H9 (cell line): ENCODE measurements around the gene TCF7L1. TPM values are rescaled to one million over a fixed set of nuclear protein-coding genes. Genes with fewer than 3 reads are reported as not detected.

ENCODE experiments used
- DNase-seq: peaks from one replicate; pipeline ENCODE4 v3.0.0-alpha.2; 2017
- H2AFZ ChIP-seq: one replicate; pipeline ENCODE4 v1.6.1; 2013; ENCODE audit warnings: mild to moderate bottlenecking, low read length, control low read depth, moderate library complexity
- H2AK5ac ChIP-seq: 2 replicates; pipeline ENCODE4 v1.6.1; 2013; ENCODE audit warnings: low read length, control low read depth, mixed read lengths; ENCODE audit not compliant: insufficient read length
- H2BK120ac ChIP-seq: one replicate; pipeline ENCODE4 v1.6.1; 2013; ENCODE audit warnings: low read depth, mild to moderate bottlenecking, low read length, control low read depth, inconsistent platforms; ENCODE audit not compliant: poor library complexity, severe bottlenecking
- H2BK12ac ChIP-seq: 2 replicates; pipeline ENCODE4 v1.6.1; 2013; ENCODE audit warnings: low read length, control low read depth, mixed read lengths, low read depth; ENCODE audit not compliant: insufficient read length
- H2BK15ac ChIP-seq: 2 replicates; pipeline ENCODE4 v1.6.1; 2013; ENCODE audit warnings: low read depth, low read length, control low read depth
- H2BK20ac ChIP-seq: one replicate; pipeline ENCODE4 v1.6.1; 2013; ENCODE audit warnings: low read depth, mild to moderate bottlenecking, low read length, control low read depth, inconsistent platforms; ENCODE audit not compliant: poor library complexity, severe bottlenecking
- H2BK5ac ChIP-seq: 2 replicates; pipeline ENCODE4 v1.6.1; 2013; ENCODE audit warnings: low read length, control low read depth, mixed read lengths; ENCODE audit not compliant: insufficient read length
- H3K14ac ChIP-seq: 2 replicates; pipeline ENCODE4 v1.6.1; 2013; ENCODE audit warnings: low read length, control low read depth; ENCODE audit not compliant: insufficient read depth
- H3K18ac ChIP-seq: 2 replicates; pipeline ENCODE4 v1.6.1; 2013; ENCODE audit warnings: low read depth, mild to moderate bottlenecking, mixed read lengths, low read length, control low read depth; ENCODE audit not compliant: insufficient read length
- H3K23ac ChIP-seq: 2 replicates; pipeline ENCODE4 v1.6.1; 2013; ENCODE audit warnings: low read length, control low read depth, mixed read lengths, low read depth; ENCODE audit not compliant: insufficient read length
- H3K23me2 ChIP-seq: 2 replicates; pipeline ENCODE4 v1.6.1; 2013; ENCODE audit warnings: low read depth, mild to moderate bottlenecking, mixed read lengths, low read length, control low read depth; ENCODE audit not compliant: insufficient read length, poor library complexity, severe bottlenecking
- H3K27ac ChIP-seq: 2 replicates; pipeline ENCODE4 v1.5.1; 2013; ENCODE audit warnings: low read length, control low read depth, mixed read lengths, low read depth; ENCODE audit not compliant: insufficient read length
- H3K27me3 ChIP-seq: 2 replicates; pipeline ENCODE4 v1.6.1; 2013; ENCODE audit warnings: low read length, control low read depth, inconsistent platforms; ENCODE audit not compliant: insufficient read depth
- H3K4ac ChIP-seq: 2 replicates; pipeline ENCODE4 v1.6.1; 2013; ENCODE audit warnings: low read depth, mild to moderate bottlenecking, control low read depth, inconsistent platforms, low read length, moderate library complexity
- H3K4me1 ChIP-seq: 2 replicates; pipeline ENCODE4 v1.6.1; 2013; ENCODE audit warnings: low read length, control low read depth, inconsistent platforms; ENCODE audit not compliant: insufficient read depth
- H3K4me2 ChIP-seq: 2 replicates; pipeline ENCODE4 v1.6.1; 2013; ENCODE audit warnings: low read length, control low read depth, mixed read lengths; ENCODE audit not compliant: insufficient read length, insufficient read depth
- H3K56ac ChIP-seq: 2 replicates; pipeline ENCODE4 v1.6.1; 2013; ENCODE audit warnings: low read depth, mild to moderate bottlenecking, mixed read lengths, low read length, control low read depth; ENCODE audit not compliant: insufficient read length
- H3K79me1 ChIP-seq: 2 replicates; pipeline ENCODE4 v1.6.1; 2013; ENCODE audit warnings: low read depth, mild to moderate bottlenecking, moderate library complexity, low read length, control low read depth, inconsistent platforms; ENCODE audit not compliant: insufficient read depth, poor library complexity, severe bottlenecking
- H3K79me2 ChIP-seq: 2 replicates; pipeline ENCODE4 v1.6.1; 2013; ENCODE audit warnings: low read length, control low read depth, inconsistent platforms; ENCODE audit not compliant: insufficient read depth
- H3K9ac ChIP-seq: 2 replicates; pipeline ENCODE4 v1.6.1; 2013; ENCODE audit warnings: low read length, control low read depth, mixed read lengths; ENCODE audit not compliant: insufficient read length; ENCODE audit errors: extremely low read depth
- H3K9me3 ChIP-seq: one replicate; pipeline ENCODE4 v1.6.1; 2013; ENCODE audit warnings: low read depth, low read length, inconsistent platforms; ENCODE audit not compliant: control insufficient read depth
- H3T11ph ChIP-seq: one replicate; pipeline ENCODE4 v1.6.1; 2013; ENCODE audit warnings: mild to moderate bottlenecking, low read length, control low read depth, inconsistent platforms
- H4K20me1 ChIP-seq: one replicate; pipeline ENCODE4 v1.6.1; 2013; ENCODE audit not compliant: control insufficient read depth, insufficient read length, insufficient read depth
- H4K5ac ChIP-seq: 2 replicates; pipeline ENCODE4 v1.6.1; 2013; ENCODE audit warnings: low read depth, mild to moderate bottlenecking, mixed read lengths, low read length, control low read depth; ENCODE audit not compliant: insufficient read length
- H4K8ac ChIP-seq: replicated peaks from 2 replicates; pipeline ENCODE4 v1.6.1; 2013; ENCODE audit warnings: low read length, control low read depth, mixed read lengths, low read depth; ENCODE audit not compliant: insufficient read length
- H4K91ac ChIP-seq: 2 replicates; pipeline ENCODE4 v1.6.1; 2013; ENCODE audit warnings: low read depth, mild to moderate bottlenecking, moderate library complexity, mixed read lengths, low read length, control low read depth; ENCODE audit not compliant: insufficient read length
- H3K27ac Mint-ChIP-seq, 3 experiments: 2 replicates in 2 of 3; 3 replicates in 1 of 3; pipeline ENCODE4 v1.8.0; 2020 to 2021; ENCODE audit warnings: mixed read lengths in 3 of 3, mild to moderate bottlenecking in 1 of 3, moderate library complexity in 1 of 3
- H3K27me3 Mint-ChIP-seq: 2 replicates; pipeline ENCODE4 v1.8.0; 2021; ENCODE audit warnings: low read depth, mild to moderate bottlenecking, moderate library complexity, mixed read lengths
- H3K36me3 Mint-ChIP-seq, 3 experiments: 2 replicates in 2 of 3; 3 replicates in 1 of 3; pipeline ENCODE4 v1.8.0; 2020 to 2021; ENCODE audit warnings: low read depth in 3 of 3, mixed read lengths in 3 of 3; ENCODE audit not compliant: insufficient read depth in 1 of 3
- H3K4me1 Mint-ChIP-seq, 2 experiments: 2 replicates each; pipeline ENCODE4 v1.8.0; 2020; ENCODE audit warnings: mixed read lengths in 2 of 2
- H3K4me3 Mint-ChIP-seq, 2 experiments: 2 replicates in 1 of 2; 3 replicates in 1 of 2; pipeline ENCODE4 v1.8.0; 2020 to 2021; ENCODE audit warnings: mild to moderate bottlenecking in 2 of 2, mixed read lengths in 2 of 2, moderate library complexity in 1 of 2
- H3K9me3 Mint-ChIP-seq, 2 experiments: 2 replicates in 1 of 2; 3 replicates in 1 of 2; pipeline ENCODE4 v1.8.0; 2020; ENCODE audit warnings: mild to moderate bottlenecking in 2 of 2, mixed read lengths in 2 of 2, moderate library complexity in 1 of 2
- WGBS: extraction: QIAGEN DNeasy Blood & Tissue Kit; methylation state at CpG from one replicate; pipeline ENCODE4 v1.1.7; 2013; ENCODE audit warnings: missing lambda C conversion rate, low lambda C conversion rate, mixed read lengths; ENCODE audit not compliant: insufficient read length; ENCODE audit errors: extremely low coverage; 5-methylcytosine and 5-hydroxymethylcytosine counted together
- total RNA-seq: library from RNA; stranded (reverse); gene quantifications from 2 replicates; pipeline ENCODE4 v1.2.1, GENCODE V29; 2021
- TF ChIP-seq, protein P1 (sequence below): fragments of 200-600 bp; sonication (generic); conservative IDR thresholded peaks from 3 replicates; pipeline ENCODE4 v1.8.0; 2021; ENCODE audit warnings: antibody characterized with exemption, mild to moderate bottlenecking

Gene TCF7L1
- total RNA-seq, 1 experiment from 2014 or later, result 112 TPM

DNA sequence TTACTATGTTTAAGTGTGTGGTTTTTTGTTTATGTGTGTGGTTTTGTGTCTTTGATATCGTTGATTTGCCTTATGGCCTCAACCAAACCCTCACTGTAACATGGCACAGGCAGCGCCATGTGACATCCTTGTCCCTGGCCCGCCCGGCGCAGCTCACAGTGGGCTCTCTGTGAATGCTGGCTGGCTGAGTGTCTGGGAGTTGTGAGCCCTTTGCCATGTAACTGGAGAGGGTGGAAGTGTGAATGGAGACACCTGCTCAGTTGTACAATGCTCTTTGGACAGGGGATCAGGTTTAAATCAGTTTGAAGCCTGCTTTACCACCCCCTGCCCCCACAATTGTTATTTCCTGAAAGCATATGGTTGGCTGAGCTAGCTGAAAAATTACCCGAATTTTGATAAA is 41.8 kb downstream of the TCF7L1 start:
- no peaks in the 10 kb centered on the region for H3K27me3 Mint-ChIP-seq
- Histone ChIP-seq H2BK5ac (no peak overlapping the region), H3K23ac (no peak overlapping the region), H3K79me2 (peaks cover 24% of the 10 kb centered on the region; the same call in 1 of the 2 replicates), H3K23me2 (no peaks in the 10 kb centered on the region), H4K20me1 (no peaks in the 10 kb centered on the region), H3K14ac (no peak overlapping the region), H2AFZ (no peak overlapping the region), H4K8ac (no peak overlapping the region), H3K56ac (no peak overlapping the region), H3K4ac (no peak overlapping the region), H4K91ac (no peak overlapping the region), H3K9me3 (no peaks in the 10 kb centered on the region), H3T11ph (no peak overlapping the region), H2BK12ac (no peak overlapping the region), H3K27ac (no peak overlapping the region), H3K4me2 (no peak overlapping the region), H3K4me1 (peaks cover 31% of the 10 kb centered on the region), H2AK5ac (no peak overlapping the region), H2BK20ac (no peak overlapping the region), H3K9ac (no peak overlapping the region), H2BK15ac (no peak overlapping the region), H2BK120ac (no peak overlapping the region), H4K5ac (no peak overlapping the region), H3K27me3 (no peaks in the 10 kb centered on the region), H3K18ac (no peak overlapping the region), H3K79me1 (peaks cover 3% of the 10 kb centered on the region)
- DNase-seq, result no peak
- peaks cover 77 to 86% of the 10 kb centered on the region in 2 experiments for H3K4me1 Mint-ChIP-seq
- H3K27ac Mint-ChIP-seq, result peak overlapping the region in 2 of 3 experiments; percentile 59 to 72; a peak in 3 of 7 replicates
- WGBS, result no CpG with 5 or more reads among the region's 6 CpGs
- no peaks in the 10 kb centered on the region; a peak in 1 of 5 replicates for H3K9me3 Mint-ChIP-seq
- TF ChIP-seq, protein P1, sequence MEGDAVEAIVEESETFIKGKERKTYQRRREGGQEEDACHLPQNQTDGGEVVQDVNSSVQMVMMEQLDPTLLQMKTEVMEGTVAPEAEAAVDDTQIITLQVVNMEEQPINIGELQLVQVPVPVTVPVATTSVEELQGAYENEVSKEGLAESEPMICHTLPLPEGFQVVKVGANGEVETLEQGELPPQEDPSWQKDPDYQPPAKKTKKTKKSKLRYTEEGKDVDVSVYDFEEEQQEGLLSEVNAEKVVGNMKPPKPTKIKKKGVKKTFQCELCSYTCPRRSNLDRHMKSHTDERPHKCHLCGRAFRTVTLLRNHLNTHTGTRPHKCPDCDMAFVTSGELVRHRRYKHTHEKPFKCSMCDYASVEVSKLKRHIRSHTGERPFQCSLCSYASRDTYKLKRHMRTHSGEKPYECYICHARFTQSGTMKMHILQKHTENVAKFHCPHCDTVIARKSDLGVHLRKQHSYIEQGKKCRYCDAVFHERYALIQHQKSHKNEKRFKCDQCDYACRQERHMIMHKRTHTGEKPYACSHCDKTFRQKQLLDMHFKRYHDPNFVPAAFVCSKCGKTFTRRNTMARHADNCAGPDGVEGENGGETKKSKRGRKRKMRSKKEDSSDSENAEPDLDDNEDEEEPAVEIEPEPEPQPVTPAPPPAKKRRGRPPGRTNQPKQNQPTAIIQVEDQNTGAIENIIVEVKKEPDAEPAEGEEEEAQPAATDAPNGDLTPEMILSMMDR, result no peak
- peak overlapping the region in 1 of 2 experiments; percentile 5; a peak in 2 of 5 replicates for H3K4me3 Mint-ChIP-seq
- peaks cover 18 to 36% (median 20%) of the 10 kb centered on the region in 3 experiments; a peak in 6 of 7 replicates for H3K36me3 Mint-ChIP-seq
